Liver (tissue), 9 donors: ENCODE results near the gene CDK1. TPM values are rescaled to one million over a fixed set of nuclear protein-coding genes. Genes with fewer than 3 reads are reported as not detected.
"Not testable (repeated sequence)": the region's sequence is repeated elsewhere in the genome, so short reads cannot be mapped to it uniquely, and the experiment has no call there.

Experiments used
- DNase-seq: peaks from one replicate; pipeline ENCODE4 v3.0.0-alpha.2; 2017; ENCODE audit warnings: low spot score
- H3K27ac ChIP-seq, 2 donors: one replicate each; pipeline ENCODE4 v1.7.0; 2013; ENCODE audit warnings: inconsistent platforms in 2 of 2, low read length in 2 of 2, control low read depth in 1 of 2, low read depth in 1 of 2, mild to moderate bottlenecking in 1 of 2
- H3K27me3 ChIP-seq, 4 donors: one replicate each; pipeline versions ENCODE4 v1.6.1 to v1.7.0; 2013; ENCODE audit warnings: low read length in 3 of 4, inconsistent platforms in 1 of 4, mild to moderate bottlenecking in 1 of 4, moderate library complexity in 1 of 4; ENCODE audit not compliant: control insufficient read depth in 4 of 4, insufficient read depth in 4 of 4
- H3K36me3 ChIP-seq, 4 donors: one replicate each; pipeline versions ENCODE4 v1.6.1 to v1.7.0; 2013; ENCODE audit warnings: low read length in 3 of 4, mild to moderate bottlenecking in 3 of 4, low read depth in 1 of 4, moderate library complexity in 1 of 4; ENCODE audit not compliant: control insufficient read depth in 4 of 4, insufficient read depth in 3 of 4
- H3K4me1 ChIP-seq, 4 donors: one replicate each; pipeline versions ENCODE4 v1.6.1 to v1.7.0; 2013; ENCODE audit warnings: low read length in 3 of 4, mild to moderate bottlenecking in 3 of 4, moderate library complexity in 1 of 4; ENCODE audit not compliant: control insufficient read depth in 4 of 4, insufficient read depth in 4 of 4
- H3K4me3 ChIP-seq, 3 donors: one replicate each; pipeline versions ENCODE4 v1.6.1 to v1.7.0; 2013; ENCODE audit warnings: low read length in 3 of 3, control low read depth in 1 of 3, low read depth in 1 of 3, mild to moderate bottlenecking in 1 of 3
- H3K9ac ChIP-seq, 2 donors: one replicate each; pipeline ENCODE4 v1.7.0; 2013; ENCODE audit warnings: low read length in 2 of 2, mild to moderate bottlenecking in 2 of 2, moderate library complexity in 2 of 2, control low read depth in 1 of 2, low read depth in 1 of 2
- H3K9me3 ChIP-seq, 4 donors: one replicate each; pipeline versions ENCODE4 v1.6.1 to v1.7.0; 2013; ENCODE audit warnings: low read length in 3 of 4; ENCODE audit not compliant: control insufficient read depth in 4 of 4
- ATF3 ChIP-seq: IDR thresholded peaks from 2 replicates; pipeline ENCODE4 v1.6.1; 2016; ENCODE audit warnings: antibody characterized with exemption
- CTCF ChIP-seq: fragments of 150-350 bp; IDR thresholded peaks from 2 replicates; pipeline ENCODE4 v1.5.1; 2017; ENCODE audit warnings: improper control_type of control experiment, low read depth, low read length; ENCODE audit not compliant: missing input control
- EGR1 ChIP-seq, 2 donors: IDR thresholded peaks; 2 replicates each; pipeline ENCODE4 v1.6.1; 2016 to 2018; ENCODE audit warnings: antibody characterized with exemption in 2 of 2, low read depth in 2 of 2
- FOXA1 ChIP-seq: IDR thresholded peaks from 2 replicates; pipeline ENCODE4 v1.6.1; 2016; ENCODE audit warnings: antibody characterized with exemption
- FOXA2 ChIP-seq: IDR thresholded peaks from 2 replicates; pipeline ENCODE4 v1.6.1; 2016; ENCODE audit warnings: antibody characterized with exemption
- GABPA ChIP-seq, 2 donors: IDR thresholded peaks in 1 of 2; conservative IDR thresholded peaks in 1 of 2; 2 replicates each; pipeline ENCODE4 v1.6.1; 2016; ENCODE audit warnings: antibody characterized with exemption in 2 of 2, mild to moderate bottlenecking in 1 of 2, moderate library complexity in 1 of 2
- HNF4A ChIP-seq, 2 donors: conservative IDR thresholded peaks; 2 replicates each; pipeline ENCODE4 v1.6.1; 2016; ENCODE audit warnings: antibody characterized with exemption in 2 of 2, mild to moderate bottlenecking in 2 of 2
- HNF4G ChIP-seq: IDR thresholded peaks from 2 replicates; pipeline ENCODE4 v1.6.1; 2016; ENCODE audit warnings: antibody characterized with exemption
- JUND ChIP-seq, 2 donors: IDR thresholded peaks; 2 replicates each; pipeline ENCODE4 v1.6.1; 2016; ENCODE audit warnings: antibody characterized with exemption in 2 of 2
- MAX ChIP-seq: IDR thresholded peaks from 2 replicates; pipeline ENCODE4 v1.6.1; 2016; ENCODE audit warnings: antibody characterized with exemption
- NR2F2 ChIP-seq: IDR thresholded peaks from 2 replicates; pipeline ENCODE4 v1.6.1; 2016; ENCODE audit warnings: antibody characterized with exemption
- RAD21 ChIP-seq, 2 donors: IDR thresholded peaks; 2 replicates each; pipeline ENCODE4 v1.6.1; 2016; ENCODE audit warnings: antibody characterized with exemption in 2 of 2, mild to moderate bottlenecking in 2 of 2
- RXRA ChIP-seq, 2 donors: IDR thresholded peaks; 2 replicates each; pipeline ENCODE4 v1.6.1; 2017 to 2018; ENCODE audit warnings: antibody characterized with exemption in 2 of 2, mild to moderate bottlenecking in 1 of 2
- SP1 ChIP-seq: IDR thresholded peaks from 2 replicates; pipeline ENCODE4 v1.6.1; 2018; ENCODE audit warnings: antibody characterized with exemption, mild to moderate bottlenecking
- TAF1 ChIP-seq: conservative IDR thresholded peaks from 2 replicates; pipeline ENCODE4 v1.6.1; 2016; ENCODE audit warnings: antibody characterized with exemption, mild to moderate bottlenecking
- YY1 ChIP-seq: IDR thresholded peaks from 2 replicates; pipeline ENCODE4 v1.6.1; 2016; ENCODE audit warnings: antibody characterized with exemption, mild to moderate bottlenecking
- WGBS: extraction: QIAGEN DNeasy Blood & Tissue Kit; methylation state at CpG from one replicate; pipeline ENCODE4 v1.1.7; 2013; 5-methylcytosine and 5-hydroxymethylcytosine counted together
- polyA plus RNA-seq, 2 donors: library from polyadenylated mRNA; stranded (reverse) in 1 of 2; unstranded in 1 of 2; fragments of 200-250 nt in 1 of 2; fragments of >200 nt in 1 of 2; fragmentation: Nextera tagmentation in 1 of 2; extraction: Ambion mirVana in 1 of 2; gene quantifications; one replicate each; pipeline versions ENCODE4 v1.2.1 to v1.2.3, GENCODE V29; 2013 to 2015
- total RNA-seq, 2 donors: library from RNA; depleted of rRNA; stranded (reverse); fragments of >200 nt; gene quantifications; one replicate each; pipeline ENCODE4 v1.2.3, GENCODE V29; 2014
- TF ChIP-seq, protein P1 (sequence below): IDR thresholded peaks from 2 replicates; pipeline ENCODE4 v1.6.1; 2016; ENCODE audit warnings: antibody characterized with exemption
- TF ChIP-seq, protein P2 (sequence below): IDR thresholded peaks from 2 replicates; pipeline ENCODE4 v1.6.1; 2016; ENCODE audit warnings: antibody characterized with exemption, mild to moderate bottlenecking
- donor health status: healthy.
- donor health status: healthy.
- donor health status: healthy.
- donor health status: healthy.
- donor health status: healthy.

Gene CDK1
- total and polyA plus RNA-seq, 4 donors = 0.08 to 73.5 (median 2.6) TPM

- Histone ChIP-seq H3K4me1 (no peaks in the 10 kb centered on the region), H3K36me3 (no peaks in the 10 kb centered on the region), H3K4me3 (no peak overlapping the region), H3K27me3 (no peaks in the 10 kb centered on the region), H3K27ac (peak overlapping the region in 1 of 2 donors; percentile 48), H3K9ac (no peak overlapping the region), H3K9me3 (no peaks in the 10 kb centered on the region)
- TF ChIP-seq RAD21 (IDR thresholded peaks at IDR 0.05) (no peak), FOXA1 (no peak), ATF3 (no peak), FOXA2 (no peak), JUND (IDR thresholded peaks at IDR 0.05) (no peak), GABPA (IDR thresholded peaks at IDR 0.05 in 1 of 2, conservative IDR thresholded peaks at IDR 0.05 in 1 of 2) (no peak), NR2F2 (no peak), RXRA (IDR thresholded peaks at IDR 0.05) (no peak), MAX (no peak), EGR1 (IDR thresholded peaks at IDR 0.05; ENCODE audit: low read depth in 2 of 2) (no peak), SP1 (no peak), HNF4G (no peak), CTCF (no peak), HNF4A (conservative IDR thresholded peaks at IDR 0.05) (no peak), YY1 (no peak), TAF1 (no peak)
- TF ChIP-seq, protein P1, sequence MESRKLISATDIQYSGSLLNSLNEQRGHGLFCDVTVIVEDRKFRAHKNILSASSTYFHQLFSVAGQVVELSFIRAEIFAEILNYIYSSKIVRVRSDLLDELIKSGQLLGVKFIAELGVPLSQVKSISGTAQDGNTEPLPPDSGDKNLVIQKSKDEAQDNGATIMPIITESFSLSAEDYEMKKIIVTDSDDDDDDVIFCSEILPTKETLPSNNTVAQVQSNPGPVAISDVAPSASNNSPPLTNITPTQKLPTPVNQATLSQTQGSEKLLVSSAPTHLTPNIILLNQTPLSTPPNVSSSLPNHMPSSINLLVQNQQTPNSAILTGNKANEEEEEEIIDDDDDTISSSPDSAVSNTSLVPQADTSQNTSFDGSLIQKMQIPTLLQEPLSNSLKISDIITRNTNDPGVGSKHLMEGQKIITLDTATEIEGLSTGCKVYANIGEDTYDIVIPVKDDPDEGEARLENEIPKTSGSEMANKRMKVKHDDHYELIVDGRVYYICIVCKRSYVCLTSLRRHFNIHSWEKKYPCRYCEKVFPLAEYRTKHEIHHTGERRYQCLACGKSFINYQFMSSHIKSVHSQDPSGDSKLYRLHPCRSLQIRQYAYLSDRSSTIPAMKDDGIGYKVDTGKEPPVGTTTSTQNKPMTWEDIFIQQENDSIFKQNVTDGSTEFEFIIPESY = no peak
- TF ChIP-seq, protein P2, sequence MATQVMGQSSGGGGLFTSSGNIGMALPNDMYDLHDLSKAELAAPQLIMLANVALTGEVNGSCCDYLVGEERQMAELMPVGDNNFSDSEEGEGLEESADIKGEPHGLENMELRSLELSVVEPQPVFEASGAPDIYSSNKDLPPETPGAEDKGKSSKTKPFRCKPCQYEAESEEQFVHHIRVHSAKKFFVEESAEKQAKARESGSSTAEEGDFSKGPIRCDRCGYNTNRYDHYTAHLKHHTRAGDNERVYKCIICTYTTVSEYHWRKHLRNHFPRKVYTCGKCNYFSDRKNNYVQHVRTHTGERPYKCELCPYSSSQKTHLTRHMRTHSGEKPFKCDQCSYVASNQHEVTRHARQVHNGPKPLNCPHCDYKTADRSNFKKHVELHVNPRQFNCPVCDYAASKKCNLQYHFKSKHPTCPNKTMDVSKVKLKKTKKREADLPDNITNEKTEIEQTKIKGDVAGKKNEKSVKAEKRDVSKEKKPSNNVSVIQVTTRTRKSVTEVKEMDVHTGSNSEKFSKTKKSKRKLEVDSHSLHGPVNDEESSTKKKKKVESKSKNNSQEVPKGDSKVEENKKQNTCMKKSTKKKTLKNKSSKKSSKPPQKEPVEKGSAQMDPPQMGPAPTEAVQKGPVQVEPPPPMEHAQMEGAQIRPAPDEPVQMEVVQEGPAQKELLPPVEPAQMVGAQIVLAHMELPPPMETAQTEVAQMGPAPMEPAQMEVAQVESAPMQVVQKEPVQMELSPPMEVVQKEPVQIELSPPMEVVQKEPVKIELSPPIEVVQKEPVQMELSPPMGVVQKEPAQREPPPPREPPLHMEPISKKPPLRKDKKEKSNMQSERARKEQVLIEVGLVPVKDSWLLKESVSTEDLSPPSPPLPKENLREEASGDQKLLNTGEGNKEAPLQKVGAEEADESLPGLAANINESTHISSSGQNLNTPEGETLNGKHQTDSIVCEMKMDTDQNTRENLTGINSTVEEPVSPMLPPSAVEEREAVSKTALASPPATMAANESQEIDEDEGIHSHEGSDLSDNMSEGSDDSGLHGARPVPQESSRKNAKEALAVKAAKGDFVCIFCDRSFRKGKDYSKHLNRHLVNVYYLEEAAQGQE = no peak
- no peak for DNase-seq
- 53% methylated on average over 1 of the region's 1 CpG for WGBS
Measured at GRCh38 chr10:60828489-60828852, 50.2 kb downstream of the CDK1 start.

- H3K4me3 ChIP-seq, H3K9ac ChIP-seq, H3K27me3 ChIP-seq, H3K9me3 ChIP-seq, H3K4me1 ChIP-seq, H3K27ac ChIP-seq, DNase-seq, H3K36me3 ChIP-seq: not testable (repeated sequence)
- 73% methylated on average over 4 of the region's 4 CpGs for WGBS
Measured at GRCh38 chr10:60832136-60832535, 53.9 kb downstream of the CDK1 start.
